ENCODE data around the gene GIPC1.
"Not testable (repeated sequence)": the region's sequence is repeated elsewhere in the genome, so short reads cannot be mapped to it uniquely, and the experiment has no call there.

Gene GIPC1

GRCh38 chr19:14470031-14470876, 25.7 kb downstream of the GIPC1 start:
- DNase-seq (ENCODE audit: low read depth) = no peak

- no peak for DNase-seq (ENCODE audit: low read depth)
Observed at GRCh38 chr19:14467816-14468215, 28.1 kb downstream of the GIPC1 start.

GRCh38 chr19:14467391-14467790, 28.5 kb downstream of the GIPC1 start:
- DNase-seq (ENCODE audit: low read depth) = no peak

- DNase-seq (ENCODE audit: low read depth) = no peak
Observed at GRCh38 chr19:14463747-14464146, 32.2 kb downstream of the GIPC1 start.

- not testable (repeated sequence) for DNase-seq (ENCODE audit: low read depth)
Observed at GRCh38 chr19:14462401-14462800, 33.5 kb downstream of the GIPC1 start.

GRCh38 chr19:14460935-14461334, 35.0 kb downstream of the GIPC1 start:
- no peak for DNase-seq (ENCODE audit: low read depth)

GRCh38 chr19:14459703-14460102, 36.2 kb downstream of the GIPC1 start:
- no peak for DNase-seq (ENCODE audit: low read depth)

- not testable (repeated sequence) for DNase-seq (ENCODE audit: low read depth)
Observed at GRCh38 chr19:14452303-14452702, 43.6 kb downstream of the GIPC1 start.

- DNase-seq (ENCODE audit: low read depth) = no peak
Observed at GRCh38 chr19:14450876-14451275, 45.1 kb downstream of the GIPC1 start.

- no peak for DNase-seq (ENCODE audit: low read depth)
Observed at GRCh38 chr19:14450168-14450874, 45.6 kb downstream of the GIPC1 start.

- no peak for DNase-seq (ENCODE audit: low read depth)
Observed at GRCh38 chr19:14449321-14449720, 46.6 kb downstream of the GIPC1 start.

- DNase-seq (ENCODE audit: low read depth) = no peak
Observed at GRCh38 chr19:14446336-14447036, 49.4 kb downstream of the GIPC1 start.

GRCh38 chr19:14443632-14444216, 52.2 kb downstream of the GIPC1 start:
- no peak for DNase-seq (ENCODE audit: low read depth)

- DNase-seq (ENCODE audit: low read depth) = no peak
Observed at GRCh38 chr19:14442891-14443631, 52.9 kb downstream of the GIPC1 start.

GRCh38 chr19:14441041-14441938, 54.6 kb downstream of the GIPC1 start:
- DNase-seq (ENCODE audit: low read depth) = no peak

- peak; percentile 68 for DNase-seq (ENCODE audit: low read depth)
Observed at GRCh38 chr19:14440049-14440448, 55.9 kb downstream of the GIPC1 start.

- DNase-seq (ENCODE audit: low read depth) = no peak
Observed at GRCh38 chr19:14439014-14439413, 56.9 kb downstream of the GIPC1 start.

- DNase-seq (ENCODE audit: low read depth) = no peak
Observed at GRCh38 chr19:14437578-14438140, 58.3 kb downstream of the GIPC1 start.

GRCh38 chr19:14435320-14436050, 60.4 kb downstream of the GIPC1 start:
- no peak for DNase-seq (ENCODE audit: low read depth)

Measured in activated T-helper 1 cell treated with Interleukin-2 at 50 U/mL for 16 hours (primary cell).